H1 (cell line): ENCODE data around the gene DCTN3. TPM values are rescaled to one million over a fixed set of nuclear protein-coding genes. Genes with fewer than 3 reads are reported as not detected.

Experiments used
- CTCF ChIP-seq, 3 experiments: IDR thresholded peaks; 1 replicate in 2 of 3; 2 replicates in 1 of 3; pipeline versions ENCODE4 v1.5.1 to v1.6.1; 2011; ENCODE audit warnings: low read length in 3 of 3, mild to moderate bottlenecking in 3 of 3, inconsistent platforms in 2 of 3, low read depth in 1 of 3, moderate library complexity in 1 of 3; ENCODE audit not compliant: insufficient read depth in 1 of 3; ENCODE audit errors: control extremely low read depth in 1 of 3
- SIX5 ChIP-seq: IDR thresholded peaks from 2 replicates; pipeline ENCODE4 v1.6.1; 2011; ENCODE audit warnings: mild to moderate bottlenecking, low read depth, low read length
- polyA plus RNA-seq, 7 experiments: library from polyadenylated mRNA; depleted of rRNA in 3 of 7; stranded (reverse) in 5 of 7; unstranded in 2 of 7; fragments of >200 nt in 5 of 7; fragments of 200-250 nt in 2 of 7; gene quantifications; 1 replicate in 5 of 7; 2 replicates in 1 of 7; 4 replicates in 1 of 7; pipeline versions ENCODE4 v1.2.1 to v1.2.3, GENCODE V29; 2011 to 2013; ENCODE audit warnings: missing spikeins in 2 of 7, mixed read lengths in 2 of 7
- total RNA-seq: library from RNA; stranded (reverse); fragmentation: NEBNext Ultra II Directional; extraction: Animal tissue kit (Norgen Biotek cat#: 25700); gene quantifications from 2 replicates; pipeline ENCODE4 v1.2.1, GENCODE V29; 2021

Gene DCTN3
- total and polyA plus RNA-seq, 2 of the 8 experiments (the other 6 are each of a cell fraction or from before 2014, with no cell fraction given): 25.6 to 39.2 TPM

GRCh38 chr9:34655394-34655793 lies 35.1 kb upstream of the DCTN3 start (continued):
- no peak for TF ChIP-seq CTCF (IDR thresholded peaks at IDR 0.05; ENCODE audit: control extremely low read depth in 1 of 3, insufficient read depth in 1 of 3, low read depth in 1 of 3, low read length in 3 of 3)
- TF ChIP-seq SIX5: no peak
